ENCODE results near the gene CA11.
A peak's percentile ranks its signal among the peaks of the same experiment; 100 is the strongest.

The CA11 gene

DNA sequence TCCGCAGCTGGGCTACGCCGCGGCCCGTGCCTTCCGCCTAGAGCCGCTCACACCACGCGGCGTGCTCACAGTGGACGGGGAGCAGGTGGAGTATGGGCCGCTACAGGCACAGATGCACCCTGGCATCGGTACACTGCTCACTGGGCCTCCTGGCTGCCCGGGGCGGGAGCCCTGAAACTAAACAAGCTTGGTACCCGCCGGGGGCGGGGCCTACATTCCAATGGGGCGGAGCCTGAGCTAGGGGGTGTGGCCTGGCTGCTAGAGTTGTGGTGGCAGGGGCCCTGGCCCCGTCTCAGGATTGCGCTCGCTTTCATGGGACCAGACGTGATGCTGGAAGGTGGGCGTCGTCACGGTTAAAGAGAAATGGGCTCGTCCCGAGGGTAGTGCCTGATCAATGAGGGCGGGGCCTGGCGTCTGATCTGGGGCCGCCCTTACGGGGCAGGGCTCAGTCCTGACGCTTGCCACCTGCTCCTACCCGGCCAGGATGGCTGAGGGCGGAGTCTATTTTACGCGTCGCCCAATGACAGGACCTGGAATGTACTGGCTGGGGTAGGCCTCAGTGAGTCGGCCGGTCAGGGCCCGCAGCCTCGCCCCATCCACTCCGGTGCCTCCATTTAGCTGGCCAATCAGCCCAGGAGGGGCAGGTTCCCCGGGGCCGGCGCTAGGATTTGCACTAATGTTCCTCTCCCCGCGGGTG is 16.2 kb downstream of the CA11 start:
- no peak for DNase-seq (ENCODE audit: low read depth in 3 of 3, low spot score in 1 of 3)

GRCh38 chr19:48629297-48629598 is 16.7 kb downstream of the CA11 start:
- no peak for DNase-seq (ENCODE audit: low read depth in 3 of 3, low spot score in 1 of 3)

- DNase-seq (ENCODE audit: low read depth in 3 of 3, low spot score in 1 of 3) = no peak
Observed at GRCh38 chr19:48628486-48629296, 17.3 kb downstream of the CA11 start.

DNA sequence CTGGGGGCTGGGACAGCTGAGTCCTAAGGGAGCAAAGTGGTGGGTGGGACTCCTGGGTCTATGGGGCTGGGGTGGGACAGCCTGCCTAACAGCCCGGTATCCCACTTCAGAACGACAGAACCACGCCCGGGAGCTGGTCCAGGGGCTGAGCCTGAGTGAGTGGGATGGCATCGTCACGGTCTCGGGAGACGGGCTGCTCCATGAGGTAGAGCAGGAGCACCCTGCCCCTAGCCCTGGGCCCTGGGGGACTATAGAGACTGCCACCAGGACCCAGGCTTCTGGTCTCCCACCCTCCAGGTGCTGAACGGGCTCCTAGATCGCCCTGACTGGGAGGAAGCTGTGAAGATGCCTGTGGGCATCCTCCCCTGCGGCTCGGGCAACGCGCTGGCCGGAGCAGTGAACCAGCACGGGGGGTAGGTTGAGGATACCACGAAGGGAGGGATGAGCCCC is 18.1 kb downstream of the CA11 start:
- no peak for DNase-seq (ENCODE audit: low read depth in 3 of 3, low spot score in 1 of 3)

DNA sequence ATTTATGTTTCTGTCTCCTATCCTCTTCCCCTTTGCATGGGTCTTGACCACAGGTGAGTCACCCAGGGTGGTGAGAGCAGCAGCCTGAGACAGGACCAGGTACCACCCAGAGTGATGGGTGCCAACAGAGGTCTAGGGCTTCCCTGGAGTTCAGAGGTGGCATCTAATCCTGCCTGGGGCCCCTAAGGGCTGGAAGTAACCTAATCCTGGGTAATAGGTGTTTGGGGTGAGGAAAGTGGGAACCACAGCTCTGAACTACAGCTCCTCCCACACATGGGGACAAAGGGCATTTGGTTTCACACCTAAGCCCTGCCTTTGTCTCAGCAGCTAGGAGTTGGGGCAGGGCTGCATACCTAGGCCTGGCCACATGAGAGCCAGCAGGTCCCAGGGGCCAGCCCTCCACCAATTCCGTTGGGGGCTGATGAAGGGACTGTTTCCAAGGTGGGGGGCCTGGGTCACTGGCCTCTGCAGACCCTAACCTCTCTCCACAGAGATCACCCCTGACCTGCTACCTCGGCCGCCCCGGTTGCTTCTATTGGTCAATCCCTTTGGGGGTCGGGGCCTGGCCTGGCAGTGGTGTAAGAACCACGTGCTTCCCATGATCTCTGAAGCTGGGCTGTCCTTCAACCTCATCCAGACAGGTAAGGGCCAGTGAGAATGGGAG is 18.7 kb downstream of the CA11 start:
- no peak for DNase-seq (ENCODE audit: low read depth in 3 of 3, low spot score in 1 of 3)

- DNase-seq (ENCODE audit: low read depth in 3 of 3, low spot score in 1 of 3) = no peak
Observed at GRCh38 chr19:48625891-48626327, 20.1 kb downstream of the CA11 start.

- DNase-seq (ENCODE audit: low read depth in 3 of 3, low spot score in 1 of 3) = no peak
Observed at GRCh38 chr19:48624791-48625723, 20.9 kb downstream of the CA11 start.

DNA sequence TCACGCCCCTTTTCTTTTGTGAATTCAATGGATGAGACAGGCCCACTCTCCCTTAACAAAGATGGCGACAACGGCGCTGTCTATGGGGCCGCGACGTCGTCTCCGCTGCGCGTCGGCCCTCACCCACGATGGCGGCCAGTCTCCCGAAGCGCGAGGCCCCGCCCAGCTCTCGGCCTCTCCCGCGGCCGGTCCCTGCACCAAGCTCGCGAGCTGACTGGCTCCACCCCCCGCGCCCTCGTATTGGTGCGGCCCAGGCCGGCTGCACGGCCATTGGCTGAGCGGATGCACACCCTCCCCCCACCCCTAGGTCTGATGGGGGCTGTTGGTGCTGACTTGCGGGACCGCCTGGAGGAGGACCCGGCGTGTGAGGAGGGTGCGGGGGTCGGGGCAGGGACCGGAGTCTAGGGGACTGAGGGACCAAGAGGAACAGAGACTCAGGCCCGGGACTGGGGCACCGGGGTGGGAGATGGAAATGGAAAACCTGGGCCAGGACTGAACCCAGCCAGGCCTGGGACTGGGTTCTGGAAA is 21.9 kb downstream of the CA11 start:
- peak; percentile 89 to 95 (median 90) for DNase-seq (ENCODE audit: low read depth in 3 of 3, low spot score in 1 of 3)

GRCh38 chr19:48623556-48624066 is 22.4 kb downstream of the CA11 start:
- DNase-seq (ENCODE audit: low read depth in 3 of 3, low spot score in 1 of 3) = no peak

DNA sequence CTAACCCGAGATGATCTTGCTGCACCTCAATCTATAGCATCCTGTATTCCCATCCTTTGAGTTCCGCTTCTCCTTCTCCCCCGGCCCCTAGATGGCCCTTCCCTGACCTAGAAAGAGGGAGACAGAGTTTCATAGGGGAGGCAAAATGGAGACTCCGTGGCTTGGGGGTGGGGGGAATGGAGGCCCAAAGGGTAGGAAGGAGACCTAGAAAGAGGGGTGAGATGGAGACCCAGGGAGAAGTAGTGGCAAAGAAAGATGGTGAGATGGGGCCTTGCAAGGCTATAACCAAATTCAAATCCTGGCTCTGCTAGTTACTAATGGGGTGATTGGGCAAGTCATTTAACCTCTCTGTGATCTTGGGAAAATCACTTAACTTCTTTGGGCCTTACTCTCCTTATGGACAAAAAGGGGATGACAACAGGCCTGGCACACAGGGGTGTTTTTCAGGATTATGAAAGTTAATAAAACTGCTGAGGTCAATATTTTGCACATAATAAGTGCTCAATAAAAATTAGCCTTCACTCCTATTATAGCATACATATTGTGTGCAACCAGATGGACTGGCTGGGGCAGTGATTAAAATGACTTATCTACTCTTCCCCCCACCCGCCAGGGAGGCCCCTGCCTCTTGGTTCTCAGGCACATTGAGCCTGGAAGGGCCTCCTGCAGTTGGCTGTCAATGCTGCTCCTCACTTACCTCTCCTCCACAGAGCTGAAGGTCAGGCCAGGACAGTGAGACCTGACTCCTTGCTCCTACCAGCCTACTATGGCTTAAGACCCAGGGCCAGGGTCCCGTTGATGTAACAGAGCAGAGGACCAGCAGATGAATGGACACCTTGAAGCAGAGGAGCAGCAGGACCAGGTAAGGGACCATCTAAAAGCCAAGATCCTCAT is 26.0 kb downstream of the CA11 start:
- DNase-seq (ENCODE audit: low read depth in 3 of 3, low spot score in 1 of 3) = no peak

DNA sequence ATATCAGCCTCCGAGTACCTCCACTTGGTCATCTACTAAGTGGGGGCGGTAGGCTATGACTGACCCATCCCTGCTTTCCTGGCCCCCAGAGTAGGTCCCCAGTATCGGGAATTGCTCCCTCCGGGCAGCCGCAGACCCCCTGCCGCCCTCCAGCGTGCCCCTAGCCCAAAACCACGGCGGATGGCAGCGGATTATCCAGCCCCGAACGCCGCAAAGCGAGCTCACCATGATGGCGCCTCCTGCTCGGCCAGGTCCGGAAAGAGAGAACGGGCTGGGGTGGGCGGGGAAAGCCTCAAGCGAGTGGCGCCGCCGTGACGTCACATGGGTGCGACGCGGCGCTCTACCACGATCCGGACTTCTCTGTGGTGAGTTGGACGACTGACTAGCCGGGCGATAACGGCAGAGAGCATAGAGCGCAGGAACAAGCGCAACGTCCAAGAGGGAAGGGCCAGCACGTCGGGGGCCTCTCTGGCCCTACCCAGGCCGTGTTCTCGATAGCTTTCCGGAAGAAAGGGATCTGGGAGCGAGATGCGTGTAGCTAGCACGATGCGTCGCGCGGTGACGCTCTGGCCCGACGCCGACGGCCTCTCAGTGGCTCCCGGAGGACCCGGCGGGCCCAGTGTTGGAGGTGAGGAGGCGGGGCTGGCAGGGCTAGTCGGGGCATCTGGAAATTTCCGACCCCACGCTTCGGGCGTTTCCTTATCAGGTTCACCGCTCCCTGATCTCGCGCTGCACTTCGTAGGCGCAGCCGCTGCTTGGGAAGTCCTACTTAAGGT is 26.9 kb downstream of the CA11 start, which contains the start of the genes RPL18 and SPHK2:
Gene RPL18 (minus strand): TSS at position 263 of the 776 bp plus-strand sequence. CDS start 35 bp downstream, at position 228.
Gene SPHK2 (plus strand): TSS at position 591 of the 776 bp plus-strand sequence. CDS start 1,009 bp downstream, outside the sequence.
- DNase-seq (ENCODE audit: low read depth in 3 of 3, low spot score in 1 of 3) = peak; percentile 89 to 94 (median 89)

DNA sequence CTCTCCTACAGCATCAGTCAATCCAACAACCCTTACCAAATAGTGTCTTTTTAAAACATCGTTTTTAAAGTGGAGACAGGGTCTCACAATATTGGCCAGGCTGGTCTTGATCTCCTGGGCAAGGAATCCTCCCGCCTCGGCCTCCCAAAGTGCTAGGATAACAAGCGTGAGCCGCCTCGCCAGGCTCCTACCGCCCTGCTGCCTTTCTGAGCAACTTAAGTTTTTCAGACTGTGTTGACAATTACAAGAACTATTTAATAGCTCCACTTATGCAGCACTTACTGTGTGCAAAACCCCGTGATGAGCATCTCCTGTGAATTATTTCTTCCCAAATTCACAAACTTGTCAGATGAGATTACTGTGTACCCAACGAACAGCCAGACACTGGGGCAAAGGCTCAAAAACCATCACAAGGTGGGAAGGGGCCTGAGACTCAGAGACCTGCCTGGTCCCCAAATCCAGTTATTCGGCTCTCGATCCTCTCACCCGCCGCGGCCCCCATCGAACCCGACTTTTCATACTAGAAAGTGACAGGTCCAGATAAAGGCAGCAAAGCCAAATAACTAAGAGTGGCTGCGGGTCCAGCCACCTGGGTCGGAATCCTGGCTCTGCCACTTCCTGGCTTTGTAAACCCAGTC is 27.6 kb downstream of the CA11 start:
- DNase-seq (ENCODE audit: low read depth in 3 of 3, low spot score in 1 of 3) = peak in 1 of 3 donors; percentile 44

GRCh38 chr19:48617146-48617937 is 28.6 kb downstream of the CA11 start:
- DNase-seq (ENCODE audit: low read depth in 3 of 3, low spot score in 1 of 3) = no peak

DNA sequence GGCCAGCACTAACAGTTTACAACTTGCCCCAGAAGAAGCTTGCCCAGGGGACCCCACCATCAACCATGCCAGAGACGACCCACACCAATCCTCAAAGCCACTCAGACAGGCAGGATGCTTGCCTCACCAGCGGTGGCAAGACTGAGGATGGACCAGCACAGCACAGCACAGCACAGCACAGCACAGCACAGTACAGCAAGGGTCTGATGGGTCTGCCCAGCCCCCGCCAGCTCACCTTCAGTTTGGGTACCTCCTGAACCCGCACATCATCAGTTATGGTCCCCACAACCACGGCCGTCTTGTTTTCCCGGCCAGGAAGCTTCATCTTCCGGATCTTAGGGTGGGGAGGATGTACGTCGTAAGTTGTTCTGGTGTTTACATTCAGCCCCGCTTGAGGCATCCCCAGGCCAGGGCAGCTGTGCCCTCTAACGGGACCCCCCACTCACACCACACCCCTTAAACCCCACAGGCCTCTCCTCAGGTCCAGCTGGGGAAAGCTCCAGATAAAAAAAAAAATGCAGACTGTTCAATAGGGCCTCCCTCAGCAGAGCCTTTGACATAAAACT is 29.4 kb downstream of the CA11 start:
- no peak for DNase-seq (ENCODE audit: low read depth in 3 of 3, low spot score in 1 of 3)

DNA sequence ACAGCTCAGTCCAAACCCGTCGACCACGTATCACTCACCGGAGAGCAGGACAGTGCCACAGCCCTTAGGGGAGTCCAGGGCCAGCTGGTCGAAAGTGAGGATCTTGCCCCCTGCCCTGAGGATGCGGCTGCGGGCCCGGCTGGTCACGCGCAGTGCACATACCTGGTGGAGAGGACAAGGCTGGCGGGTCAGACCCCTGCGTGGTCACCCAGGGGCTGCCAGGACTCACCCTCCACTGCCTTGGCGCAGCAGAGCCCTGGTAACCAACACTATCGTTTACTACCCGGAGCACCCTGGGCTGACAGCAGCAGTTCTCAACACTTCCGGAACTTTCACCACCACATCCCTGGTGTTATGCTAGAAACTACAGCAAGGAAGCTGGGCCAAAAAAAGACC is 29.9 kb downstream of the CA11 start:
- DNase-seq (ENCODE audit: low read depth in 3 of 3, low spot score in 1 of 3) = no peak

- DNase-seq (ENCODE audit: low read depth in 3 of 3, low spot score in 1 of 3) = no peak
Observed at GRCh38 chr19:48615231-48616040, 30.6 kb downstream of the CA11 start.

Data from stimulated activated CD4-positive, alpha-beta T cell treated with anti-CD3 and anti-CD28 coated beads, TNF-alpha, amount 100 ng/mL, for 1 hour (primary cell).